Measurements from ENCODE around the gene ELOVL2.

GRCh38 chr6:10976571-10976970 lies 67.5 kb downstream of the ELOVL2 start:
- TF ChIP-seq CTCF (IDR thresholded peaks at IDR 0.05) (no peak), POLR2A (IDR thresholded peaks at IDR 0.05) (no peak)
